Stimulated activated CD4-positive, alpha-beta T cell treated with anti-CD3 and anti-CD28 coated beads, Interleukin-15, amount 100 ng/mL, for 48 hours (primary cell): ENCODE results near the gene ANKRD52.
A peak's percentile ranks its signal among the peaks of the same experiment; 100 is the strongest.
"Not testable (repeated sequence)": the region's sequence is repeated elsewhere in the genome, so short reads cannot be mapped to it uniquely, and the experiment has no call there.

Source experiments
- DNase-seq, 2 donors: peaks; one replicate each; pipeline ENCODE4 v3.0.0-alpha.2; 2020; ENCODE audit warnings: low read depth in 2 of 2

The ANKRD52 gene

DNA sequence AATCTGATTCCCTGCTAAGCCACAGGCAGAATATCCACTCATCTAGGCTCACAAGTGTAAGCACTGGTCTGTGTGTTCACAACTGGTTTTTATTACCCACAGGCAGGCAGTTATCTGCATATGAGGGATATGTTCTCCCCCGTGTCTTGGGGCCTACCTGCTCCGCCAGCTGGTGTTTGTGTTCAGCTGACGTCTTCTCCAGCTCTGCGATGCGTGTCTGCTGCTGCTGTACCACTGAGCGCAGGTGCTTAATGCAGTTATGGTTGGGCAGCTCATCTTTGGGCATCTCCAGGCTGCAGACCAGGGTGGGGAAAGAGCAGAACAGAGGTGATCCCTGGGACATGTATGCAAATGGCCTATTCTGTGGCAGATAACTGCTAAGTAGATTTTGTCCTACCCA lies 50.2 kb downstream of the ANKRD52 start:
- DNase-seq: no peak

DNA sequence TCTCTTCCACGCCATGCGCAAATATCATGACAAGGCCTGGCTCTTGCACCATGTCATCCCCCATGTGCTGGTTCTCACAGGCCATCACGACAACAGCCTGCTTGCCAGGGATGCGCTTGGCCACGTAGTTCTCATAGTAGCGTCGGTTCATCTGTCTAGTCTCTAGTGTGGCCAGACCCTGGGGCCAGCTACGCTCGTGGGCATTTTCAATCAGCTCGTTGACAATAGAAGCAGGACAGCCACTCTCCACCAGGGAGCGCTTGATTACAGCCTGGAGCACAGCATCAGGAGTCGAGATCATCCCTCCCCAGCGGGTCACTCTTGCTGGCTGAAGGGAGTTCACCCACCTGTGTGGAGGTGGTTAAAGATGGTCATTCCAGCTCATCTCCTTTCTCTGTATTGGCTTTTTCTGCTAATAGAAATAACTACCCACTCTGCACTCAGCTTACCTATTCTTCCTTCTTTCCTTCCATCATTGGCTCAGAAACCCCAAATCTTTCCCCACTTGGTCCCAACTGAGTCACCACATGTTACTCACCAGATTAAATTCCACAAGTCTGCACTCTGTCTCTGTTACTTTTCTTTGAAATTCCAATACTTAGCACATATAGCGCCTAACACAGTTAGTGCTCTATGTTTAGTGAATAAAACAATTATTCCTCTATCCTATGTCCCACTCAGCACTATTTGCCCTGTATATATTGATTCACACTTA lies 51.6 kb downstream of the ANKRD52 start:
- DNase-seq: peak in 1 of 2 donors; percentile 25

DNA sequence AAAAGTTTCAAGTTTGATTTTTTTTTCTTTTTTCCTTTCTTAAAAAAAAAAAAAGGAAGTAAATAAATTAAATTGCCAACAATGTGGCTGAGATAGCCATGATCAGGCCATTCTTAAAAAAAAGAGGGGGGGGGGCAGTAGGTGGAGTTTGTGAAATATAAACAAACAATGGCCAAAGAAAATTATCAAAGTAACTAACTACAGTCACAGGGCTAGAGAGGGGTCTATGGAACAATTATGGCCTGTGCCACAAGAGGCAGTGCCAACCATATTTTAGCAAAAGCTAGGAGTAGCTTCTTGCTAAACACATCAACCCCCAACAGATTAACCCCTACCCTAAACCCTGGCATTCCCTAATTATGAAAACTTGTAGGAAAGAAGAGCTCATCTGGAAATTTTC lies 52.7 kb downstream of the ANKRD52 start:
- DNase-seq: no peak

DNA sequence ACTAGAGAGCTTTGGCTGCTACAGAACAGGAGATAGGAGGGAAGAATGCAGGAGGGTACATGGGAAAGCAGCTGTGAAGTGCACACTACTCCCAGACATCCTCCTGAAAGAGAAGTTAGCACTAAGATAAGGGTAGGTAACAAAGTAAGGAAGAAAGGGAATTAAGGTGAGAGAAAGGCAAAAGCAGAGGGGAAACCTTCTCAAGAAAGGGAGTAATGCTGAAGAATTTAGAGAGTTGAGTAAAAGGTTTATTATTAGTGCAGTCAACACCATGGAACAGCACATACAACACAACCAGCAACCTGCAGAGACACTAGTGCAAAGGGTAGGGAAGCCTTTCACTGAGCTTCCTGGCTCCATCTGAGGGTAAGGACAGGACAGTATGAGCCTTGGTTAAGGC lies 53.9 kb downstream of the ANKRD52 start:
- no peak for DNase-seq

DNA sequence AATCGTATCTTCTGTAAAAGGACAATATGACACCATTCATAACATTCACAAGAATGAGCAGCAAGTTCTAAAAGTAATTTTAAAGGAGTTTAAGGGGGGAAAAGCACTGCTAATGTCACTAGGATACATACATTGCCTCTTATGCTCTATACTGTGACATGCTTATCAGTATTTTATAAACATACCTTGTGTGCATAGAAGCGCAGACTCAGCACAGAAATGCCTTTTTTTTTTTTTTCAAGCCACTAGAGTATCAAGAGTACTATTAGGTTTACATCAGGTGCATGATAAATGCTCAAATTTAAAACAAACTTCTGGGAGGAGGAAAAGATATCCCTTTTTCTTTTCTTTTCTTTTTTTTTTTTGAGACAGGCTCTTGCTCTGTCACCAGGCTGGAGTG lies 55.3 kb downstream of the ANKRD52 start:
- DNase-seq: no peak

DNA sequence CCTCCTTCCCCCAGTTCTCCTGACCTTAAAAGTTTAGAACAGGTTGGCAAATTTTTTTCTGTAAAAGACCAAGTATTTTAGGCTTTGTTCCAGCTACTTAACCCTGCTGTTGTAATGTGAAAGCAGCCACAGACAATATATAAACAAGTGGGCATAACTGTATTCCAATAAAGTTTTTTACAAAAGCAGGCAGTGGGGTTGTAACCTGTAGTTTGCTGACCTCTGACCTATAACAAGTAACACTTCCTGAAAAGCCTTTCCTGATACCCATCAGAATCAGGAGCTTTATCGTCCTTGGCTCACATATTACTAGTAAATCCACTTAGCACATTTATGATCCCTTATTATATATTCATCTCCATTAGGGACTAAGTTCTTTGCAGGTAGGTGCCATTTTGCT lies 55.8 kb downstream of the ANKRD52 start:
- DNase-seq: no peak

DNA sequence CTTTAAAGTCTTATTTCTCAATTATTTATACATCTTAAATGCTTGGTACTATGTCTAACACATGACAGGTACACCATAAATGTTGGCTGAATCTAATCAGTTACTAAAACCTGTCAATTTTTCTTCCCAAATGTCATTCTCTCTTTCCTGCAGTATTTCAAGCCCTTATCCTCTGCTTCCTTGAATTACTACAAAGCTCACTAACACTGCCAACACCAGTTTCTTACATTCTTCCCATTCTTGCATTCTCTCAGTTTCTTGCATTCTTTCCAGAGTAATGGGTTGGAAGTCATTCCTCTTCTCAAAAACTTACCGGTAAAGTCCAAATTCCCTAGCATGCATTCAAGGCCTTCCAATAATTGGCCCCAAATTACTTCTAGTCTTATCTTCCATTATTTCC lies 59.3 kb downstream of the ANKRD52 start:
- DNase-seq: no peak

DNA sequence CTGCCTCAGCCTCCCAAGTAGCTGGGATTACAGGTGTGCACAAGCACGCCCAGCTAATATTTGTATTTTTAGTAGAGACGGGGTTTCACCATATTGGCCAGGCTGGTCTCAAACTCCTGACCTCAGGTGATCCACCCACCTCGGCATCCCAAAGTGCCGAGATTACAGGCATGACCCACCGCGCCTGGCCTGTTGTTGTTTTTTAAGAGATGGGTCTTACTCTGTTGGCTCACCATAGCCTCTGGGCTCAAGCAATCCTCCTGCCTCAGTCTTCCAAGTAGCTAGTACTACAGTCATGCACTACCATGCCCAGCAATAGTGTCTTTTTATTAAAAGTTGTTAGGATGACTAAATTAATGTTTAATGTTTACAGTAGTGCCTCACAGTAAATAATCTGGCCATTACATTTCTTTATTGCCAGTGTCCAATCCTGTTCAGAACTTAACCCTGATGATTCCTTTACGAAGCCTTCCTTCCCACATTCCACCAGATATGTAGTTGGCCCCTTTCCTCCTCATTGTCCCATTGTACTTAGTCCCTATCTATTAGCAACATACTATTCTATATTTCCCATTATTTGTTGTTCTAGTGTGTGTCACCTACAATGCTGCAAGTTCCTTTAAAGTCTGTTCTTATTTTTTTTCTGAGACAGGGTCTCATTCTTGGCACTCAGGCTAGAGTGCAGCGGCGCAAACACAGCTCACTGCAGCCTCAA lies 60.1 kb downstream of the ANKRD52 start:
- no peak for DNase-seq

DNA sequence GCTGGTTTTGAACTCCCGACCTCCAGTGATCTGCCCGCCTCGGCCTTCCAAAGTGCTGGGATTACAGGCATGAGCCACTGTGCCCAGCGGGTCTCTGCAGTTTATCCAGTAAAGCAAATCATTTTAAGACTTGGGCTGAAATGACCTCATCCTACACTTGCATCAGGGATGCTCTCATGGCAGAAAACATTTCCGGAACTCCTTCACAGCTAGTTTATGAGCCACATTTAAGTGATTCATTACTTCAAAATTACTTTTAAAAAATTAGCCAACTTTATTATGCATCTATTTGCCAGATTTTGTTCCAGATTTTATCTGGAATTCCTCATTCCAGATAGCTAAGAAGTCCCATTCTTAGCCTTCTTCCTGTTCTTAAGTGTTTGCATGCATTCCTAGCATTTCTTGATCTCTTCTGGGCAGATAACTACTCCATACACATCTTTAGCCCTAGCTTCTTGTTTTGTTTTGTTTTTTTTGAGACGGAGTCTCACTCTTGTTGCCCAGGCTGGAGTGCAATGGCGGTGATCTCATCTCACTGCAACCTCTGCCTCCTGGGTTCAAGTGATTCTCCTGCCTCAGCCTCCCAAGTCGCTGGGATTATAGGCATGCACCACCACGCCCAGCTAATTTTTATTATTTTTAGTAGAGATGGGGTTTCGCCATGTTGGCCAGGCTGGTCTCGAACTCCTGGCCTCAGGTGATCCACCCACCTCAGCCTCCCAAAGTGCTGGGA lies 61.2 kb downstream of the ANKRD52 start:
- not testable (repeated sequence) for DNase-seq

DNA sequence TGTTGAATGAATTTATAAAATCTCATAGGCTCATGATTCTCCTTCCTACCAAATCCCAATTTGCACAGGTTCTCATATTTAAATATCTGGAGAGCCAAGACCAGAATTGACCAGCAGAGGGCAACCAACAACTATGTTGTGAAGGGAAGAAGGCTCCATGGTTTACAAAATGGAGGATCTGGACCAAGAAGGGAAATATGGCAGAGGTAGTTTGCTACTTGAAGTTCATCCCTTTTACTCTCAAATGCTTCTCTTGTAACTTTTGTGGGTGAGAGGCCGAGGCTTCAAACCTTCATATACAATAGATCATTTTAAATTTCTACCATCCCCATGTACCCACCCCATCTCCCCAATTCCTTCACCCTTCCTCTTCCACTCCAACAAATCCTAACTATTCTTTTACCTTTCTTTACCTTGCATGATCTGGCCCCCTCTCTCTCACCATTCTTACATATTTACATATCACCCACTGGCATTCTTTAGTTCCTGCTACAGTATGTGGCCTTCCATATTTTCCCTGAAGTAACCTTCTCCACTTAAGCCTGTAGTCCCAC lies 65.1 kb downstream of the ANKRD52 start:
- peak; percentile 47 to 82 for DNase-seq

DNA sequence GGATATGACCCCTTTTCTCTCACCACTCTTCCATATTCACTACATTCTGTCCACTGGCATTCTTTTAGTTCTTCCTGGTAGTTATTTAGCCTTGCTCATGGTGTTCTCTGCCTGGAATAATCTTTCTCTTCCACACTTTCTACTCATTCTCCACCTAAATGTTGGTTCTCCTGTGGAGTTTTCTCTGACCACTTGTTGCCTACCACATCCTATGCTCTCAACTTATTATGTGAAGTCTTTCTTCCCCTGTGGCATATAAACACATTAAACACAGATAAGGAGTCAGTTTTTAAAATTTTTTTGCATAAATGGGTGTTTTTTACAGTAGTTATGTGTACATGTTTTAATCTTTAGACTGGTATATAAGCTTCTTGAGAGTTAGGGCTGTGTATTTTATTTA lies 65.6 kb downstream of the ANKRD52 start:
- no peak for DNase-seq

DNA sequence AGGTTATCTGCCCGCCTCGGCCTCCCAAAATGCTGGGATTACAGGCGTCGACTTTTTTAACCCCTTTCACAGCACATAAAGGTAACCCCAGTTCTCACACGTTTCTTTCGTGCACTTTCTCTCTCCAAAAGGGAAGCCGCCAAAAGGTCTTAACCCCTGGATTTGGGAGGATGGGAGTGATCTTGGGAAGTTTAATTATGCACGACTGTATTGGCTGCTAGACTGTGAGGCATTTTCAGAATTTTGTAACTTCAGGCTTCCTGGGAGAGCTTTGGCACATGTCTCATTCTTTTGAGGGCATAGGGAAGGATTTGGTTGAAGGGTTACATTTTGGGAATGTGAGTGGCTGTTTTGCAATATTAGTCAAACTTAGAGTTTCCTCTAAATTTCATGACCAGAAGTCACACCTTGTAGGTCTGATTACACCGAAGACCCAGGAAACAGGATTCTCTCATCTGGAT lies 67.5 kb downstream of the ANKRD52 start:
- no peak for DNase-seq

DNA sequence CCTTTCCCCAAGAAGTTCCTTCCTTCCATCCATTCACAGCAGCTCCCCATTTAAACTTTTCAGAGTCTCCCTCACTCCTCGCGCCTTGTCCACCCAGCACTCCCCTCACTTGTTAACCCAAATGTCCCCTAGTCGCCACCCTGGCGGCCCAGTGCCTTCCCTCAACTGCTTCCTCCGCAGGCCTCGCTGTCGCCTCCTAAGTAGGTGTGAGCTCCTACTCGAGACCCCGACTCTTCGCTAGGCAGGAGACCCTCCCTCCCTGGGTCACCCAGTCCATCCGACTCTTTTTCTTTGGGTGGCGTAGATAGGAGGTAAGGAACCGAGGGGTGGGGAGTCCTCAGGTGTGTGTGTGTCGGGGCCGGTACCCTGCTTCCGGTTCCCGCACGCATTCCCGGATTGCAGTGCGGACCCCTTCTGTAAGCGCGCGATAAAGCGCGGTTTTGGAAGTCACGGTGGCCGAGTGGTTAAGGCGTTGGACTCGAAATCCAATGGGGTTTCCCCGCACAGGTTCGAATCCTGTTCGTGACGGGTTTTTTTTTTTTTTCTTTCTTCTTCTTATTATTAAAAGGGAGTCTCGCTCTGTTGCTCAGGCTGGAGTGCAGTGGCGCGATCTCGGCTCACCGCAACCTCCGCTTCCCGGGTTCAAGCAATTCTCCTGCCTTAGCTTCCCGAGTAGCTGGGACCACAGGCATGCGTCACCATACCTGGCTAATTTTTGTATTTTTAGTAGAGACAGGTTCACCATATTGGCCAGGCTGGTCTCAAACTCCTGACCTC lies 68.1 kb downstream of the ANKRD52 start:
- DNase-seq: peak; percentile 77 to 78

DNA sequence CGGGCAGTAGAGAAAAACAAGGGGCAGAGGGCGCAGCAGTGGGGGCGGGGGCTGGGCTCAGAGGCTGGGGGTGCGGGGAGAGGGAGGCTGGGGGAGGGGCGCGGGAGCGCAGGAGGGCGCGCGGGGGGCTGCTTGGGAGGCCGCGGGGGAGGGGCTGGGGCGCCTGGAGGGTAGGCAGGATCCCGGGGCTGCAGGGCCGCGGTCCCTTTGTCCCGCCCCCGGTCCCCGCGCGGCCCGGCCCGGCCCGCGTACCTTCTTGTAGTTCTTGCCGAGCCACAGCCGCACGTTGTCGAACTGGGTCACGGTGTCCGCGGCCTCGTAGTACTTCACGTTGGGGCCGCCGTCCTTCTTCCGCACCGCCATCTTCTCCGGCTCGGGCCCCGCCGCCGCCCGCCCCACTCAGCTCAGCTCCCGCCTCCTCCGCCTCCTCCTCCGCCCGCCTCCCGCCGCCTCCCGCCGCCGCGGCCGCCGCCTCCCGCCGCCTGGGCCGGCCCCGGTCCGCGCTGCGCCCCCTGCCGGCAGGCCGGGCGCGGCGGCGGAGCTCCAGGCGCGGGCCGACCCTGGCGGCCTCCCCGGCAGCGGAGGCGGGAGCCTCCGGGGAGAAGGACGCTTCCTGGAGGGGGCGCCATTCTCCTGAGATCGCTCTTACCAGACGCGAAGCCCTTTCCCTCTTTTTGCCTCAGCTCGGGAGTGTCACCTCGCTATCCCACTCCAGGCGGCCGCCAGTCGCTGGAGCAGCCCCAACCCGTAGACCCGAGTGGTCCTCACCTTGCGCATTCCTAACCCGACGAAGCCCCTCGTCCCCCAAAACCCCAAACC lies 68.9 kb downstream of the ANKRD52 start, which contains the start of gene SMARCC2:
Gene SMARCC2, minus strand, starts transcription at position 385 of the 819 bp plus-strand sequence. Its CDS starts 22 bp downstream, at position 363.
- DNase-seq: peak; percentile 74 to 77

DNA sequence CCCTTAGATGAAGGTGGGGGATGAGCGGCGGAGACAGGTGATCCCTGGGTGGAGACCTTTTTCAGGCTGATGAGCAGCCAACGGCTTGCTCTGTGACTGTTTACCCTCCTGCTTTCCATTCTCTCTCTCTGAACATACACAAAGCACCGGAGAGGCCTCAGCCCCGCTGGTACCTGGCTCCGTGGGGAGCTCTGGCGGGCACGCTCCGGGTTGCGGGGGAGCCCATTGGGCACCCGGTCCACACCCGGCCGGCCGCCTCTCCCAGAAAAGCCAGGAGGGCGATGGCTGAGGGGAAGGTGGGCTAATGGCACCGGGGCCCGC lies 69.4 kb downstream of the ANKRD52 start:
- no peak for DNase-seq

DNA sequence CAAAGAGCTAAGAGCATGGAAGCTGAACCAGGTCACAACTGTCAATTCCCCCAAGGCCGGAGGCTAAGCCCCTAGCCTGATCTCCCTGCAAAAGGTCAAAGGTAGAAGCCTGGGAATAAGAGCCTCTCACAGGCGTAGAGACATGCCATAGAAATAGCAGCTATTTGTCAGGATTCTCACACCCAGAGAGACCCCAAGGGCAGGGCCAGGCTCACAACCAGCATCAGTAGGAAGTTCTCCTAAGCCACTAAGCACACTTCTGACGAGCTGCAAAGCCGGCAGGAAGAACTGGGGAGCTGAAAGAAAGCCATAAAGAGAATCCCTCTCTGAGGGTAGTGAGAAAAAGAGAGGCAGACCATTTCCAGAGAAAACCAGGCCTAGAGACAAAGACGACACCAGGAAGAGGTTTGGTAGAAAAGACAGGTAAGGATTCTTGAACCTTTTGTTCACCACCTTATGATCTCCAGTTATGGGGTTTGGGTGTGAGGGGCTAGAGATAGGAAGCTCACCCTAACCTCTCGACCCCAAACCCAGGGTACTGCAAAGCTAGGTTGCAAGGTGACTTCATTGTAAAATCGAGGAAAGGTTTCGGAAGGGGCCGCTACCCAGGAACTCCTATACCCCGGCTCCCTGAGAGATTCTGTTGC lies 69.9 kb downstream of the ANKRD52 start:
- no peak for DNase-seq
